Mesenteric fat pad (tissue), 1 donor: ENCODE measurements around the gene LRRC43. TPM values are rescaled to one million over a fixed set of nuclear protein-coding genes. Genes with fewer than 3 reads are reported as not detected.
A peak's percentile ranks its signal among the peaks of the same experiment; 100 is the strongest.

Source experiments
- DNase-seq: peaks from one replicate; pipeline ENCODE4 v3.0.0-alpha.2; 2020; ENCODE audit warnings: low spot score
- total RNA-seq: library from RNA; stranded (reverse); fragmentation: NEBNext Ultra II Directional; extraction: Animal tissue kit (Norgen Biotek cat#: 25700); gene quantifications from one replicate; pipeline ENCODE4 v1.2.1, GENCODE V29; 2021
- donor health status: DM: yes; HTN: yes; CAD: no.

LRRC43 gene
- total RNA-seq, 1 donor from 2014 or later = 1.1 TPM

DNA sequence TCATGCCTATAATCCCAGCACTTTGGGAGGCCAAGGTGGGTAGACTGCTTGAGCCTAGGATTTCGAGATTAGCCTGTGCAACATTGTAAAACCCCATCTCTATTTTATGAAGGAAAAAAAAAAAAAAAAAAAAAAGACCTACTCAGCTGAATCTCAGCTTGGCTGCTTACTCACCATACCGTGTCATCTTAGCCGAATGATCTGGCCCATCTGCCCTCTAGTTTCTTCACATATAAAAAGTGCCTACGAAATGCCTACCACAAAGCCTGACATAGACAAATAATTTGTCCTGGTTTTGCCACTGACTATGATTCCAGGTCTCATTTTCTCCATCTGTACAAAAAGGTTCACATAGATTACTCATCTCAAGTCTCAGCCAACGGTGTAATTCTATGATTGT lies 32.8 kb downstream of the LRRC43 start:
- no peak for DNase-seq

DNA sequence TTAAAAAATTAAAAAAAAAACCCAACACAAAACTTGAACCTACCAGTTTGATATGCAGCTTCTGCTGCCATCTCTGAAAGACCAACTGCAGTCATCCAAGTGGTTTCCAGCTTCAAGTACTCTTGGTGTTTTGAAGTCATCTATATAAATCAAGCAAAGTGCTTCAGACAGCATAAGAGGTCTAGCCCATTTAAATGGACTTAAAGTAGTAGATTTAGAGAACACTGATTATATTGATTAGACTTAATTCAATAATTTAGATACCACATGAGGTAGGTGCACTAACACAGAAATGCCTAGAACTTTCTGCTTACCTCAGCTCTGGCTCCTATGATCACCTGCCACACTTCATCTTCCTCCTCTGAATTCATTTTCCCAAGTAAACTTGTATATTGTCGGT lies 33.5 kb downstream of the LRRC43 start:
- no peak for DNase-seq

DNA sequence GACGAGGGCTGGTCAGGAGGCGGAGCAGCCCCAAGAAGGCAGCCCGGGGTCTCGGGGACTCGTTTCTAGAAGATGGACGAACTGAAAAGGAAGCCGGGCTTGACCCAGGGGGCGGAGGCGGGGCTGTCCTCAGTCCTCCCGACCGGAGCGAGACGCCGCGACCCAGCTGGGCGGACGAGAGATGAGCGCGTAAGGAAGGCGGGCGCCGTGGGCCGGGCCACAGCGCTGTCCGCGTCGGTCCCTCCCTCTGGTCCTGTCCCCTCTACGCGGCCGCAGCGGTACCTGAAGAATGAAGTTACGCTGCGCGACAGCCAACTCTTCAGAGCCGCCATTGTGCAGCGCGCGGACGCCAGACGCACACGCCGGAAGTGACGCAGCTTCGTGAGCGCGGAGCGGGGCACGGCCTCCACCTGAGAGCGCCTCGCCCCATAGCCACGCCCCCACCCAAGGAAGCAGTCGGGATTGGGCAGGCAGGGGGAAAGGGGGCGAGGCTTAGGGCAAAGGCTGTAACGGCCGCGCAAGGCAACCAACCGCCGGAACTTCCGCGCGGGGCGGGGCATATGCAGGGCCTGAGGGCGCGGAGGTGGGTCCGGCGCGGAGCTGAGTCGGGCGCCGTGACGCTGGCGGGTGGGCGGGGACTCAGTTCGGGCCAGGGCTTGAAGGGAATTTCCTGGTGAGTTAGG lies 42.9 kb downstream of the LRRC43 start, which contains the start of gene DIABLO:
Gene DIABLO, minus strand, starts transcription at position 370 of the 683 bp plus-strand sequence. Its CDS starts 38 bp downstream, at position 332.
- DNase-seq = peak; percentile 100

DNA sequence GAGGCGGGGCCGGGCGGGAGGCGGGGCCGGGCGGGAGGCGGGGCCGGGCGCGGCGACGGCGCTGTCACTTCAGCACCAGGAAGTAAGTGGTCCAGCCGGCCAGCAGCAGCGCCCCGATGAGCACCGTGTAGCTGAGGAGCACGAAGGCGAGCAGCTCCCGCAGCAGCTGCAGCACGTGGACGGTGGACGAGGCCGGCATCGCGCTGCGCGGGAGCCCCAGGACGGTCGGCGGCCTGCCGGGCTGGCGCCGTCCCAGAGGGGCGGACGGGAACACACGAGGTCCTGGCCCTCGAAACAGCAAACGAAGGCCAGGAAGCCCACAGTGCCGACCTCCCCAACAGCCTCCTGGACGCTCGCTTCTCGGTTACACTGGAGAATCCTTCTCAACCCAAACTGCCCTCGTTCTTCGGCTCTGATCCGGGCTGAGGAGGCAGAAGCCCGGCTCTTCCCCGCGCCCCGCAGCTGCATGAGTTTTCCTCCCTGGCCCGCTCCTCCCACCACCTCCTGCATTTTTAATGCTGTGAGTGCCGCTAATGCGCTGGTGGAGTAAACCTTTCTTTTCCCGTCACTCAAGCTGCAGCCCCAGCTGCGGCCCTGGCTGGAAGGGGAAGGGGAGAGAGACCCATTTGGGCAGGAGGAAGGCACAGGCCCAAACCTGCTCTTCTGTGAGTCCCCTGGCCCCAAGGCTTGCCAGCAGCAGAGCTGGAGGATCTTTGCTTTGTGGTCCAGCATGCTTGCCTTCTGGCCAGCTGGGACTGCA lies 43.6 kb downstream of the LRRC43 start:
- no peak for DNase-seq

DNA sequence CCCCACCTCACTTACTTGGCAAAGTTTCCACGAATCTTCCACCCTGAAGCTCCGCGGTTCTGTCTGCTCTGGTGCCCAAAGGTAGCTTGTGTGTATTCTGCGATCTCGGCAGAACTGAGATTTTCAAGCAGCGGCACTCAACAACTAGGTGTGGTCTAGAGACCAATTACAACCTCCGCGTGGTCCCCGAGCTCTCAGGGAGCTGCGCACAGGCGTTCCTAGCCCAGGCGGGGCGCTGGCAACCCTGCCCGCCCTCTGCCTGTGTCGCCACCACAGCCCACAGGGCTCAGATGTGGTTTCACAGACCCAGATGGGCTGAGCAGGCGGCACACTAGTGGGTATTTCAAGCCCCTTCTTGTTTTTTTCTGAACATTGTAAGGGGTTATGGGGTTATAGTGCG lies 44.4 kb downstream of the LRRC43 start:
- DNase-seq = no peak

DNA sequence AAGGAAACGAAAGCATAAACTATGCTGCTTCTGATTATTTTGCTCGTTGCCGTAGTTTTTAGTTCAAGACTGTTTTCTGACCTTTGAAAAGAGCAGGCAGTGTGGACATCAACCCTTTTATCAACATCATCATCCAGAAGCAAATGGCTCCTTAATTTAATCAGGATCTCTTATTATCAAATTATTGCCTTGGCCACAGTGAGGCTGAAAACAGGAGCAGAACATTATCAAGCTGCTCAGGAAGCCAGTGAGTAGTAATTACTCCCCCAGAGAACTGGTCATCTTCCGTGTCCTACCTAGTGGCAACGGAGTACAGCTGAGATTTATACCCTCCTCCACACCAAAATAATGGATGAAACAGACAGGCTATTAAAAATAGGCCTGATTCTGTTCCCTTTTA lies 45.2 kb downstream of the LRRC43 start:
- no peak for DNase-seq

DNA sequence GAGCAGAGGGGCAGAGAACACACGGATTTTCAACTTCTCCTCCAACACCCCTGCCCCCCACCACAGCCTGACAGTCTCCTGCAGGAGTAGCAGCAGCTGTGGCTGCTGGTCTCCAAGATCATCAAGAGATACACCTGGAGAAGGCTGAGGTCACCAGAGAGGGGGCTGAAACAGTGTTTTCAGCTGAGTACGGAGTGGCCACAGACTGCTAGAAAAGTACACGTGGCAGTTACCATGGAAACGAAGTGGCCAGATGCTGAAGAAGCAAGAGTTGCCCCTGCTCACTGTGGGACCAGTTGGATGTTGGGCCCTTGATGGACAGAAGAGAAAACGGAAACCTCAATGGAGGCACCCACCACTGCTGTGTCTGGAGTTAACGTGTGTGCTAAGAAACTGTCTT lies 47.9 kb downstream of the LRRC43 start:
- DNase-seq = no peak

DNA sequence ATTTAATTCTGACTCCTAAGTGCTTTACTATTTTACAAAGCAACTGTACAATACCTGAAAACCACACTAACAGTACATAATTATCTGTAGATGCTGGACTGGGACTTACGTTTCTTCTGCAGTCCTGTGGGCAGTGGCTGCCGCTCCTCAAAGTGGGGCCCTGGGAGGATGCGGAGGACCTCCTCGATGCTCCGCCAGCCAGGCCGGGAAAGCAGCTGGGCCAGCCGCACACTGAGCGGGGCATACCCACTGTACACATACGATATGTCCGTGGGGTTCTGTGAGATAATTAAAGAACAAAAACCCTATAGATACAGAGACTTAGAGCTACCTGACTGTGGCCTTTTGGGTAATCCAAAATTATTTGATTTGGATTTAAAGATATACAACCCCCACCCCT lies 49.8 kb downstream of the LRRC43 start:
- DNase-seq = no peak

DNA sequence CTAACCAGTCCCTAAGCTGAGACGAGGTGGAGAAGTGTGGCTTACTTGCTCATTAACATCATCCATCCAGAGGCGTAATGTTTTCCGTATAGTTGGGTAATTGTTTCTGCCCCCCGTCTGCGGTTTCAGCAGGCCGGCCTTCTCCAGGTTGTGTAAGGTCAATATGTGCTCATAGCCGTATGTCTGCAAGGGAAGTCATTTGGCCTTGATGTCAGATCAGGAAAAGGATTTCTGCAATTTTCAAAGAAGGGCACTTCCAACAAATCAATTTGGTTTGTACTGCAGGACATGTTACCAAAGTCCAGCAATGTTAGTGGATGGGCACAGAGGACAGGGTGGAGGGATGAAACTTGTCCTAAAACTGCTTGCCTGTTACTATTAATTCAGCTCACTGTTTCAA lies 52.8 kb downstream of the LRRC43 start:
- no peak for DNase-seq

DNA sequence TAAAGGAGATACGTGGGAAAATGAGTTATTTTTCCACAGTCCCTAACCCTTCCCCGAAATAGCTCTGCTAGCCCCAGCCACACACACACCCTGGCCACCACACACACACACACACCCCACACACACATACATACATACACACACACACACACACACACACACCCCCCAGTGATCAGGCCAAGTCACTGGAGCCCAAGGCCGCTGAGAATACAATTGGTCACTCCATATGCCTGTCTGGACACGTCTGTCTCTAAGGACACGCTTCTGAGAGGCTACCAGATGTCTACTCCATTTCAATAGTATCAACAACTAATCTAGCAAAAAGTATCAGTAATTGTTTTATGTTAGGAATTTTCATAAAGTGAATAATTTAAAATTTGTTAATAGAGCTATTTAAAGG lies 55.9 kb downstream of the LRRC43 start:
- DNase-seq = no peak

DNA sequence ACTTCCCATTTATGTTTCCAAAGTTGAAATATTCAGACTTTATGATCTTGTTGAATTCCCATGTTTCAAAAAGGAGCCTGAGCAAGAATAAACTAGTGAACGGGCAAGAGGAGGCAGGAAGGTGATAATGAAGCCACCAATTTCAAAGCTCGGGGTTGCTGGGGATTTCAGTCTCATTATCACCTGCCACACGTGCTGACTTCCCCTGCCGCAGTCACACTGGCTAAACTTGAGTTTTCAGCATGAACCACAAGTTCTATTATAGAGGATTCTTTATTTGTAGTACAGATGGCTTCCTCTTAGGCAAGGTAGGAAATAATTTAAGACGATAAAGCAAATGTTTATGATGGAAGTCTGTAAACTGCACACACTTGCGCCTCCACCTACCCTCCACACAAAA lies 61.0 kb downstream of the LRRC43 start:
- no peak for DNase-seq

DNA sequence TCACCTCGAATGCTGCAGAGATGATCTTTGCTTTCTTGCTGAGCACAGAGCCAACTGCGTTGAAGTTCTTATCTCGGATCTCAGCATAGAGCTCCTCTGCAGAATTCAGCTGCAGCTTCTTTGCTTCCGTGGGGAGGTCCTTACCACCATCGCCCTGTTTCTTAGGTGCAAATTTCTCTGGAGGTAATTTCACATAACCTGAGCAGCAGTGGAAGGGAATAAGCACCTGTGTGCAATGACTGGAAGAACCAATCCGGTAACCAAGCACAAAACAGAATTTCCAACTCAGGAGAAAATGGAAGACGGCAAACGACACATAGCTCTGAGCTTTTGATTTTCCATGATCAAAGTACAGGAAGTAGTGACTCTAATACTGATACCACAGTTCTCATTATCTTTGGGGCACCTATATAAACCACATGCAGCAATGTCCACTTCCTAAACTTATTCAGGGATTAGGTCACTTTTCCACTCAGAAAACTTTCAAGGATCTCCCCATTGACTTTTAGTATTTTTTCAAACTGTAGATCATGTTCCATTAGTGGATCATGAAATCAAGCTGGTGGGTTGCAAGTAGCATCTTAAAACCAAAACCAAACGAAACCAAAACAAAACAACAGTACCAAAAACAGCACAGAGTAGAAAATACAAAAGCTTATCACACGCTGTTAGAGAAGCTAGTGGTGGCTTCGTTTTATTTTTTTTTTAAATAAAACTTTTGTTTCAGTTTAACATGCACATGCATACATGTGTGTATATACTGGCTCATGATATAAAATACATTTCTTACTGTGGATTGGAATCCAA lies 61.8 kb downstream of the LRRC43 start:
- no peak for DNase-seq

DNA sequence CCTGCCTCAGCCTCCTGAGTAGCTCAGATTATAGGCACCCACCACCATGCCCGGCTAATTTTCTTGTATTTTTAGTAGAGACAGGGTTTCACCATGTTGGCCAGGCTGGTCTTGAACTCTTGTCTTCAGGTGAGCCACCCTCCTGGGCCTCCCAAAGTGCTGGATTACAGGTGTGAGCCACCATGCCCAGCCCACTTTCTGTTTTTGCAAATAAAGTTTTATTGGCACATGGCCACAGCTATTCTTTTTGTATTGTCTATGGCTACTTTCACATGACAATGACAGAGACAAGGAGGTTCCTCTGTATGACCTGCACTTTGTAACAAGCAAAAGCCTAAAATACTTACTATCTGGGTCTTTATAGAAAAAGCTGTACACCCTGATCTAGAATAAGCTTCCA lies 62.6 kb downstream of the LRRC43 start:
- no peak for DNase-seq

DNA sequence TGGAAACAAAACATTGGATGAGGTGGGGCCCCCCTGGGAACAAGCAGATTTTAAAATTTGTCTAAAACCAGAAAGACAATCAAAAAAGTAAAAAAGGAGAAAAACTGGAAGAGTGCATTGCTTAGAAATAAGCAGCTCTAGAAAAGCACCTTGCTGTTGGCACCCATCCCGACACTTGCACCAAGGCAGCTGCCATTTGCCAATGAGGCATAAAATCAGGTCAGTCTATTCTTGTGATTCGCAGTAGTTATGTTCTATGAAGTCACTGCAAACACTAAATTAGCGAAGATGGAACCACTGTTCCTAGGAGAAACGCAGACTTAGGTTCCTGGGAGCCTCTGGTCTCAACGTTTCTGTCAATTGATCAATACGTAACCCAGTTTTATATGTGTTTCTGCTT lies 67.1 kb downstream of the LRRC43 start:
- DNase-seq = no peak

DNA sequence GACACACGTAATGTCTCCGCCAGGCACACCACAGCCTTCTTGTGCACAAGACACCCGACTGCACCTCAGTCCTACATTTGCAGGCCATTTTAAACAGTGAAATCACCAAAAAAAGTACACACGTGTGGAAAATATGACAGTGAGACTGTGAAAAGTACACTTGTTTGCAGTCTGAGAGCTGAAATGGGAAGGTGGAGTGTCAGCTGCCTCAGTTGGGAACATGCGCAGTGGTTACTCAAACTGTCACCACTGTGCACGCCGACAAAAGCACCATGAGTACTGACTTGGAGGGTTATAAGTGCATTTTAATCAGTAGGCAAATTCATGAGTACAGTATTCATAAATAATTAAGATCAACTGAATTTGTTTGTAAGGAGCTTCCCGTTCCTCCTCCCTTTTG lies 67.6 kb downstream of the LRRC43 start:
- no peak for DNase-seq

Other genes with a start within 250 kb of the LRRC43 start
- 3.2 TPM for gene BCL7A, start 161.2 kb upstream of the LRRC43 start, total RNA-seq
- gene MLXIP, start 104.4 kb upstream of the LRRC43 start, total RNA-seq = 68.4 TPM
- gene IL31, start 8.9 kb upstream of the LRRC43 start, total RNA-seq = not detected
- gene B3GNT4, start 20.6 kb downstream of the LRRC43 start, total RNA-seq = not detected
- 29.8 TPM for gene DIABLO, start 42.9 kb downstream of the LRRC43 start, total RNA-seq
- 15.2 TPM for gene VPS33A, start 83.4 kb downstream of the LRRC43 start, total RNA-seq
- 99.9 TPM for gene CLIP1, start 239.5 kb downstream of the LRRC43 start, total RNA-seq